DMS53 (cell line): ENCODE data around the gene CSH2.
"Not testable (repeated sequence)": the region's sequence is repeated elsewhere in the genome, so short reads cannot be mapped to it uniquely, and the experiment has no call there.

ENCODE experiments used
- DNase-seq: peaks from one replicate; lab custom pipeline; 2025; lab: John Stamatoyannopoulos, UW

Gene CSH2

DNA sequence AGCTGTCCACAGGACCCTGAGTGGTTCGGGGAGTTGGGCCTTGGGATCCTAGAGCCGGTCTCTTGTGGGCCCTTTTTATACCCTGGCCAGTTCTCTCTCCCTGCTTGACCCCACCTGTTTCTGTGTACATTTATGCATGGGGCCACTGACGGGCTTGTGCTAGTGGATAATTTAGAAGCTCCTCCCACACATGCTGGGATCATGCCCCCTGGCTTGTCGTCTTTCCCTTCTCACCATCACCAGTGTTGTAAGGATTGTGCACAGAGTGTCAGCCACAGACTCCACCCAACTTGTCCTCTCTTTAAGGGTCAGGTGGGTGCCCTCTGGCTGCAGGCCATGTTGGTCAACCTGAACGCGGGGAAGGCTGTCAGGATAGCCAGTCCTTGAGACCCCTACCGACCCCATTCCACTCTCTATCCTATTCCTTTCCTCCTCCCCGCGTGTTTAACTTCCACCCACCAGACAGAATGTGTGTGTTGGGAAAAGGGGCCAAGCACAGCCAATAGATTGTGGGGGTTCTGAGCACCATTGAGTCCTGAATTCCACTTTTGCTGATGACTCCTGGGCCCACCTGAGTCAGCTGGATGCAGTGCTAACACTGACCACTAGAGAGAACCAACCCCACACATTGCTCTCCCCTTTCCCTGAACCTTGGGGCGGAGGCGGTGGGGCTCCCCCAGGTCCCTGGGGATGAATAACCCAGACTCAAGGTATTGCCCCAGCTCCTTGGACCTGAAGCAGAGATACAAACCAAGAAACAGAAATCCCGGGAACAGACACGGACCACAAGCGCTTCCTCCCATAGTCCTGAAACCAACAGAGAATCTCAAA is 23.3 kb upstream of the CSH2 start, which contains the start of gene CSH1:
Gene CSH1 (minus strand): TSS at position 51 of the 831 bp plus-strand sequence. CDS start 63 bp downstream, outside the sequence.
- not testable (repeated sequence) for DNase-seq

DNA sequence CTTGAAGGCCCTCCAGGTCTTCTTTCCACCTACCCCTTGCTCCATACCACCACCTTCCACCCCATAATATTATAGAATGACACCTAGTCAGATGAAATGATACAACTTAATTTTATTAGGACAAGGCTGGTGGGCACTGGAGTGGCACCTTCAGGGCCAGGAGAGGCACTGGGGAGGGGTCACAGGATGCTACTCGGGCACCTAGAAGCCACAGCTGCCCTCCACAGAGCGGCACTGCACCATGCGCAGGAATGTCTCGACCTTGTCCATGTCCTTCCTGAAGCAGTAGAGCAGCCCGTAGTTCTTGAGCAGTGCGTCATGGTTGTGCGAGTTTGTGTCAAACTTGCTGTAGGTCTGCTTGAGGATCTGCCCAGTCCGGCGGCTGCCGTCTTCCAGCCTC is 21.3 kb upstream of the CSH2 start:
- not testable (repeated sequence) for DNase-seq

DNA sequence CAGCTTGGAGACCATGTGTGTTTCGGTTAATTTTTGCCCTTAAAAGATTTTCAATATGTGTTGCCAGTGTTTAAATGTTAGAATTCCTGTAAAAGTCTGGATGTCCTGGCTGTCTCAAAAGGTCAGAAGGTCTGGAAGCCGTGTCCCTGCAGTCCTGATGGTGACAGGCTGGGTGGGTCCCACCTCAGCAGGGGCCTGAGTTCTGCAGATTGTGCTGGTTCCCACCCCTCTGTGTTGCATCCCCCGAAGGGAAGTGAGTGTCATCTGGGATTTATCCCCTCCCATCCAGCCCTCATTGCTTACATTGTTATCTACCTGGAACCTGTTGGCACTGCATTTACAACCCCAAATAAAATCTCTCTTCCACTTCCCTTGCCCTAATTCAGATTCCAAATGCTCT is 20.5 kb upstream of the CSH2 start:
- DNase-seq = not testable (repeated sequence)

DNA sequence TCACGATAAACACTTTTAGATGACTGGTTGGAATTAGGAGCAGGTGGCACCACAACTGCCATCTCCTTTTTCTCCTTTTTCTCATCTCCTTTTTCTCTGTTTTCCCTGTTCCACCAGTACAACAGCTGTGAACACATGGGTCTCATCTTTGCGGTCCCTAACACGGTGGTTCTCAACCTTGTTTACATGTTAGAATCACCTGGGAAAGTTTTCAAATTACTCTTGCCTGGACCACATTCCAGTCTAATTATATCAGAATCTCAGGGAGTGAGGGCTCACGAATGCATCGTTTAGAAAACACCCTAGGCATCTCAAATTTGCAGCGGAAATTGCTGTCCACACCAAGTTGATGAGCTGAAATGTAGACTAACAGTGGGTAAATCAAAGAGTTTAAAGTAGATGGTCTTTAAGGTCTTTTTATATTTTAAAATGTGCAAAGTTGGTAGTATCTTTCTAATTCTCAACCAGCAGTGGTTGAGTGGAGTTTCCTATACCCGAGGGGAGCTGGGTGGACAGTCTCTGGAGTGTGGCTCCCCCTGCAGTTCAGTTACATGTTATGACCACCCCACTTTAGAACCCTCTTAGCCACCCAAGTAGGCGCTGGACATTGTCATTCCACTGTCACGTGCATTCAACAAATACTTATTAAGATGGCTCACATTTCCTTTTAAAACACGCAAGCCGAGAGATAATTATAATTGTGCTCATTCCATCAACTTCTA is 19.0 kb upstream of the CSH2 start:
- DNase-seq = not testable (repeated sequence)

DNA sequence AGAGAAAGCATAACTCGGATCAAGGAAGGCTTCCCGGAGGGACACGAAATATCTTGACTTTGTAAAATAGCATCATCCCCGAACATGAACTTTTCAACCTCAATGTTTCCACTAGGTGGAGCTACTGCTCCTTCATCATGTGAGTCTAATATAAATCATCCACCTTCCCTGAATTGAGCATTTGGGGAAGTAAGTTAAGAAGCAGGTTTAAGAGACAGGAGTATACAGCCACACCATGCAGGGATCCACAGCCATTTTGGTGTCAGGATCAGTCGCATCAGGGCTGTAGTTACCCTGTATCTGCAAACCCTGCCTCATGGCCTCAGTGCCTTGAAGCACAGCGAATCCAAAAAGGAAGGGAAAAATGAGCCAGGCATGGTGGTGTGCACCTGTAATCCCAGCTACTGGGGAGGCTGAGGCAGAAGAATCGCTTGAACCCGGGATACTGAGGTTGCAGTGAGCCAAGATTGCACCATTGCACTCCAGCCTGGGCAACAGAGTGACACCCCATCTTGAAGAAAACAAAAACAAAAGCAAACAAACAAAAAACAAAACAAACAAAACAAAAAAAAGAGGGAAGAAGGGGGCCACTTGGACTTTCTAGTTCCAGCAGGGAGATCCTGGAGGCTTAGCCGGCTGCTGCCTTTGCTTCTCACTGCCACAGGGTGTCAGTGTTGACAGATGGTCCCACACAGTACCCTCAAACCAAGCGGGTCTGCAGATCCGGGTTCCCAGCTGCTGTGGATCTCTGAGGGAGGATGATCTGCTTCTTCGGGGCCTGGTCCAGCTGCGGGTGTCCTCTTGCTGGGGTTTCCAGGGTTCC is 15.8 kb upstream of the CSH2 start:
- DNase-seq = peak; percentile 48

DNA sequence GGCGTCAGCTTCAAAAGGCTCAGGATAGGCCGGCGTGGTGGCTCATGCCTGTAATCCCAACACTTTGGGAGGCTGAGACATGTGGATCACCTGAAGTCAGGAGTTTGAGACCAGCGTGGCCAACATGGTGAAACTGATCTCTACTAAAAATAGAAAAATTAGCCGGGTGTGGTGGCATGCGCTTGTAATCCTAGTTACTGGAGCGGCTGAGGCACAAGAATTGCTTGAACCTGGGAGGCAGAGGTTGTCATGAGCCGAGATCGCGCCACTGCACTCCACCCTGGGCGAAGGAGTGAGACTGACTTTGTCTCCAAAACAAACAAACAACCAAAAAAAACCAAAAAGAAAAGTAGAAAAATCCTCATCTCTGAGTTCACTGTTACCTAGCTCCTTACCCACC is 11.6 kb upstream of the CSH2 start:
- not testable (repeated sequence) for DNase-seq

DNA sequence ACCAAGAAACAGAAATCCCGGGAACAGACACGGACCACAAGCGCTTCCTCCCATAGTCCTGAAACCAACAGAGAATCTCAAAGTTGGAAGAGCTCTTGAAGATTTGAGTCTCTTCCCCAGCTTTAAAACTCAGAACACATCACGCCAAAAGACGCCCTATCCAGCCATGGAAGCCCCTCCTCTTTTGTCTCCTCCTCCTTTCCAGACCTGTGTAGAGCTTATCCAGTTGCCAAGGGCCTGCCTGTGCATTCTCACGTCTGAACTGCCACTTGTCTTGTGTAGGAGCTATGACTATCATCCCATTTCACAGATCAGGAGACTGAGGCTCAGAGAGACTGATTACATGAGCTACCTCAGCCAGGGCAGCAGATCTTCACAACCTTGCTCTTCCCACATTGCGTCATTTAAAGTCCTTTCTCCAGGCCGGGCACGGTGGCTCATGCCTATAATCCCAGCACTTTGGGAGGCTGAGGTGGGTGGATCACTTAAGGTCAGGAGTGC is 9.2 kb upstream of the CSH2 start:
- DNase-seq = peak; percentile 42

DNA sequence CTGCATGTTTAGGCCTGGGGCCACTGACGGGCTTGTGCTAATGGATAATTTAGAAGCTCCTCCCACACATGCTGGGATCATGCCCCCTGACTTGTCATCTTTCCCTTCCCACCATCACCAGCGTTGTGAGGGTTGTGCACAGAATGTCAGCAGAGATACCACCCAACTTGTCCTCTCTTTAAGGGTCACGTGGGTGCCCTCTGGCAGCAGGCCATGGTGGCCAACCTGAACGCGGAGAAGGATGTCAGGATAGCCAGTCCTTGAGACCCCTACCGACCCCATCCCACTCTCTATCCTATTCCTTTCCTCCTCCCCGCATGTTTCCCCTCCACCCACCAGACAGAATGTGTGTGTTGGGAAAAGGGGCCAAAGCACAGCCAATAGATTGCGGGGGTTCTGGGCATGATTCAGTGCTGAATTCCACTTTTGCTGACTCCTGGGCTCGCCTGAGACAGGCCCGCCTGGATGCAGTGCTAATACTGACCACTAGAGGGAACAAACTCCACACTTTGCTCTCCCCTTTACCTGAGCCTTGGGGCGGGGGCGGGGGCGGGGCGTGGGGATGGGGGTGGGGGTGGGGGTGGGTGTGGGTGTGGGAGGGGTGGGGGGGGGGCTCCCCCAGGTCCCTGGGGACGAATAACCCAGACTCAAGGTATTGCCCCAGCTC is 8.6 kb upstream of the CSH2 start, which contains the start of gene GH2:
Gene GH2 (minus strand): TSS at position 10 of the 667 bp plus-strand sequence. CDS start 143 bp downstream, outside the sequence.
- peak; percentile 63 for DNase-seq

DNA sequence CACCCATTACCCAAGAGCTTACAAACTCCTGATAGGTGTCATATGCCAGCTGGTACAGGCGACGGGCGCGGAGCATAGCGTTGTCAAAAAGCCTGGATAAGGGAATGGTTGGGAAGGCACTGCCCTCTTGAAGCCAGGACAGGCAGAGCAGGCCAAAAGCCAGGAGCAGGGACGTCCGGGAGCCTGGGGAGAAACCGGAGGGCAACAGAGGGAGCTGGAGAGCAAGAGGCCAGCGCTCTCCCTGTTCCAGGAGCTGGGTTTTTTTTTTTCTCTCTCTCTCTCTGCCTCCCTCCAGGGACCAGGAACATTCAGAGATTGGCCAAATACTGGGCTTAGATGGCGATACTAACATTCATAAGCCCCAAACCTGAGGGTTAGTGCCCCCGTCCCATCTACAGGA is 7.9 kb upstream of the CSH2 start:
- peak; percentile 41 for DNase-seq

DNA sequence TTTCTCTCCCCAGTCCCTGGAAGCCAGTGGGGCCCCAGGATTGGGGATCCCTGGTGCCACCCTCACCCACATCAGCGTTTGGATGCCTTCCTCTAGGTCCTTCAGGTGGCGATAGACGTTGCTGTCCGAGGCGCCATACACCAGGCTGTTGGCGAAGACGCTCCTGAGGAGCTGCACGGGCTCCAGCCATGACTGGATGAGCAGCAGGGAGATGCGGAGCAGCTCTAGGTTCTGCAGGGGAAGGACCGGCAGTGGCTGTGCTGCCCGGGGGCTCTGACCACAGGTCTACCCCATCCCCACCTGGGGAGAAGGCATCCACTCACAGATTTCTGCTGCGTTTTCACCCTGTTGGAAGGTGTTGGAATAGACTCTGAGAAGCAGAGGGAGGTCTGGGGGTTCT is 7.2 kb upstream of the CSH2 start:
- no peak for DNase-seq

DNA sequence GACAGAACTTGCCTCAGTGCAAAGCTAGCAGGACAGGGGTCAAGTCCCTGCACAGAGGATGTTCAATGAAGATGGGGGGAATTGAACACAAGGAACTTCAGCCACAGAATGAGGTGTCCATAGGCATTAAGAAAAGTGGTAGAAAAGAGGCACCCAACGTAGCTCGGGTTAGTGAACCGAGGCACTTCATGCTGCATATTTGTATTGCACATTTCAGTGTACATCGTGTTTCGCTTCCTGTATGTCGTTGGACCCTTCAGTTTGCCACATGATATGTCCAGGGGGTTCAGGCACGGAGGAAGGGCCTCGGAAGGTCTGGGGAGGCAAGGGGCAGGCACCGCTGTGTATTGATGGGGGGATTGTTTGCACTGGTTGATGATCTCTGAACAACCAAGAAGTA is 4.9 kb upstream of the CSH2 start:
- not testable (repeated sequence) for DNase-seq

DNA sequence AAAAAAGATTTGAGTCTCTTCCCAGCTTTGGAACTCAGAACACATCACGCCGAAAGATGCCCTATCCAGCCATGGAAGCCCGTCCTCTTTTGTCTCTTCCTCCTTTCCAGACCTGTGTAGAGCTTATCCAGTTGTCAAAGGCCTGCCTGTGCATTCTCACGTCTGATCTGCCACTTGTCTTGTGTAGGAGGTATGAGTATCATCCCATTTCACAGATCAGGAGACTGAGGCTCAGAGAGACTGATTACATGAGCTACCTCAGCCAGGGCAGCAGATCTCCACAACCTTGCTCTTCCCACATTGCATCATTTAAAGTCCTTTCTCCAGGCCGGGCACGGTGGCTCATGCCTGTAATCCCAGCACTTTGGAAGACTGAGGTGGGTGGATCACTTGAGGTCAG is 1.2 kb upstream of the CSH2 start:
- DNase-seq = not testable (repeated sequence)

DNA sequence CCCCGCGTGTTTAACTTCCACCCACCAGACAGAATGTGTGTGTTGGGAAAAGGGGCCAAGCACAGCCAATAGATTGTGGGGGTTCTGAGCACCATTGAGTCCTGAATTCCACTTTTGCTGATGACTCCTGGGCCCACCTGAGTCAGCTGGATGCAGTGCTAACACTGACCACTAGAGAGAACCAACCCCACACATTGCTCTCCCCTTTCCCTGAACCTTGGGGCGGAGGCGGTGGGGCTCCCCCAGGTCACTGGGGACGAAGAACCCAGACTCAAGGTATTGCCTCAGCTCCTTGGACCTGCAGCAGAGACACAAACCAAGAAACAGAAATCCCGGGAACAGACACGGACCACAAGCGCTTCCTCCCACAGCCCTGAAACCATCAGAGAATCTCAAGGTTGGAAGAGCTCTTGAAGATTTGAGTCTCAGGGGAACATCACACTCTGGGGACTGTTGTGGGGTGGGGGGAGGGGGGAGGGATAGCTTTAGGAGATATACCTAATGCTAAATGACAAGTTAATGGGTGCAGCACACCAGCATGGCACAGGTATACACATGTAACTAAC is 667 bp upstream of the CSH2 start:
- not testable (repeated sequence) for DNase-seq

DNA sequence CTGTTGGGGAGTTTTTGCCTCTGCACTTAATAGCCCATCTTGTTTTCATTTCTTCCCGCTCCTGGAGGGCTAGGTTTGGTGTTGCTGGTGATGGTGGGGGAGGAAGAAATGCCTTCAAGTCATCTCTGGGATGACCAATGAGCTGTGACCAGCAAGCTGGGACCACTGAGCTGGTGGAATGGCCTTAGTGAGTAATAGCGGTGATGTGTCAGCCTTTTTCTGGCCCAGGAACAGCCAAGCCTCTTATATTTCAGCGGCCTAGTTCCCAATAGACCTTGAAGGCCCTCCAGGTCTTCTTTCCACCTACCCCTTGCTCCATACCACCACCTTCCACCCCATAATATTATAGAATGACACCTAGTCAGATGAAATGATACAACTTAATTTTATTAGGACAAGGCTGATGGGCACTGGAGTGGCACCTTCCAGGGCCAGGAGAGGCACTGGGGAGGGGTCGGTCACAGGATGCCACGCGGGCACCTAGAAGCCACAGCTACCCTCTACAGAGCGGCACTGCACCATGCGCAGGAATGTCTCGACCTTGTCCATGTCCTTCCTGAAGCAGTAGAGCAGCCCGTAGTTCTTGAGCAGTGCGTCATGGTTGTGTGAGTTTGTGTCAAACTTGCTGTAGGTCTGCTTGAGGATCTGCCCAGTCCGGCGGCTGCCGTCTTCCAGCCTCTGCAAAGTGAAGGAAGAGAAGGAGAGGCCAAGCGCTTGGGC is 1.7 kb downstream of the CSH2 start:
- DNase-seq = not testable (repeated sequence)

DNA sequence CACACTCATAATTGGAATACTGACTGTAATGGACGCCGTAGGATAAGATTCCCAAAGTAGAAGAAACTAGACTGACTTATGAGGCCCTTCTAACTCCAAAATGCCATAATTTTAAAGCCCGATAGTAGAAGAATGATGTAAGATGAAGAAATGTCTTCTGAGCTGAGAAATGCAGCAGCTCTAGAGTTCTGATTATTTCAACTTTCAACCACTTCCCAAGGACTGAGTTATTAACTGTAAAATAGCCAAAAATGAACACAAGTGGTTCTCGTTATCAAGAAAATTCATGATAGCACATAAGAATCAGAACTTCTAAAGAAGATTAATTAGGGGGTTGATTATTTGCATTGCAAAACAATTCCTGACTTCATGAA is 3.2 kb downstream of the CSH2 start:
- DNase-seq = not testable (repeated sequence)

DNA sequence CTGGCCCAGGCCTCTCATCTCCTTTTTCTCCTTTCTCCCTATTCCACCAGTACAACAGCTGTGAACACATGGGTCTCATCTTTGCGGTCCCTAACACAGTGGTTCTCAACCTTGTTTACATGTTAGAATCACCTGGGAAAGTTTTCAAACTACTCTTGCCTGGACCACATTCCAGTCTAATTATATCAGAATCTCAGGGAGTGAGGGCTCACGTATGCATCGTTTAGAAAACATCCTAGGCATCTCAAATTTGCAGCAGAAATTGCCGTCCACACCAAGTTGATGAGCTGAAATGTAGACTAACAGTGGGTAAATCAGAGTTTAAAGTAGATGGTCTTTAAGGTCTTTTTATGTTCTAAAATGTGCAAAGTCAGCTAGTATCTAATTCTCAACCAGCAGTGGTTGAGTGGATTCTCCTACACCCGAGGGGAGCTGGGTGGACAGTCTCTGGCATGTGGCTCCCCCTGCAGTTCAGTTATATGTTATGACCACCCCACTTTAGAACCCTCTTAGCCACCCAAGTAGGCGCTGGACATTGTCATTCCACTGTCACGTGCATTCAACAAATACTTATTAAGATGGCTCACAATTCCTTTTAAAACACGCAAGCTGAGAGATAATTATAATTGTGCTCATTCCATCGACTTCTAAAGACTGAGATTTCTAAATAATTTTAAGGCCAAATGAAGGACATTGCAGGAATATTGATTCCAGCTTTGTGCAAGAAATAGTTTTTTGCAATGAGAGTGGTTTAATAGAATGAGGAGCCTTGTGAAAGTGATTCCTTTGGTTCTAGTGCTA is 3.8 kb downstream of the CSH2 start:
- not testable (repeated sequence) for DNase-seq

DNA sequence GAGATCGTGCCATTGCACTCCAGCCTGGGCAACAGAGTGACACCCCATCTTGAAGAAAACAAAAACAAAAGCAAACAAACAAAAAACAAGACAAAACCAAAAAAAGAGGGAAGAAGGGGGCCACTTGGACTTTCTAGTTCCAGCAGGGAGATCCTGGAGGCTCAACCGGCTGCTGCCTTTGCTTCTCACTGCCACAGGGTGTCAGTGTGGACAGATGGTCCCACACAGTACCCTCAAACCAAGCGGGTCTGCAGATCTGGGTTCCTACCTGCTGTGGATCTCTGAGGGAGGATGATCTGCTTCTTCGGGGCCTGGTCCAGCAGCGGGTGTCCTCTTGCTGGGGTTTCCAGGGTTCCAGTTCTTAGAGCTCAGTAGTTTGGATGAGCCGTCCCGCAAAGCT is 6.9 kb downstream of the CSH2 start:
- DNase-seq = not testable (repeated sequence)

DNA sequence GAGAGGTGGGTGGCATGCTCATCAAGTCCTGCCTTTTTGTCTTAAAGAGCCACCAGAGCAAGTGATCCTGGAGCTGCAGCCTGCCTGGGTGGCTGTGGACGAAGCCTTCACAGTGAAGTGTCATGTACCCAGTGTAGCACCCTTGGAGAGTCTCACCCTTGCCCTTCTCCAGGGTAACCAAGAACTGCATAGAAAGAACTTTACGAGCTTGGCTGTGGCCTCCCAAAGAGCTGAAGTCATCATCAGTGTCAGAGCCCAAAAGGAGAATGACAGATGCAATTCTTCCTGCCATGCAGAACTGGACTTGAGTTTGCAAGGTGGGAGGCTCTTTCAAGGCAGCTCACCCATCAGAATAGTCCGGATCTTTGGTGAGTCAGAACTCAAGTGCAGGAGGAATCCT is 14.2 kb downstream of the CSH2 start:
- DNase-seq = no peak

DNA sequence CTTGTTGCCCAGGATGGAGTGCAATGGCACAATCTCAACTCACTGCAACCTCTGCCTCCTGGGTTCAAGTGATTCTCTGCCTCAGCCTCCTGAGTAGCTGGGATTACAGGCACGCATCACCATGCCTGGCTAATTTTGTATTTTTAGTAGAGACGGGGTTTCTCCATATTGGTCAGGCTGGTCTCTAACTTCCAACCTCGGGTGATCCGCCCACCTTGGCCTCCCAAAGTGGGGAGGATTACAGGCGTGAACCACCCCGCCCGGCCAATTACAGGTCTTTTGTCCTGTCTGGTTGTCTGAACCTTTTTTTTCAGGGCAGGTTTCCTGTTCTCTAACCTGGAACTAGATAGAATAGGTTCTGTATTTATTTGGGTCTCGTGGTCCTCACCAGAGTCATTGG is 17.1 kb downstream of the CSH2 start:
- DNase-seq = not testable (repeated sequence)

DNA sequence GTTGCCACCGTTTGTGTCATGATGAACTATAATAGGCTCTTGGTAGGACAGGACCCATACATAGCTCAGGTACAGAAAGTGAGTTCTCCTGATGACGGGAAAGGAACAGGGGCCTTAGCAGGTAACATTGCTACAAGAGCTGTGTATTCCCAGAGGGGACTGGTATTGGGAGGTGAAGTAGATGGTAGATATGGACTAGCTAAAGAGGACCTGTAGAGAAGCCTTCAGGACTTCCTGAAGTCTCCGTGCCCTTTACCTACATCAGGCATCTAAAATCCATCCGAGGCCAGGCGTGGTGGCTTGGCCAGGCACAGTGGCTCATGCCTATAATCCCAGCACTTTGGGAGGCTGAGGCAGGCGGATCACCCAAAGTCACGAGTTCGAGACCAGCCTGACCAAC is 18.3 kb downstream of the CSH2 start:
- no peak for DNase-seq
